Stimulated activated CD8-positive, alpha-beta memory T cell treated with anti-CD3 and anti-CD28 coated beads, Interleukin-15, amount 100 ng/mL, for 24 hours (primary cell): ENCODE measurements around the gene TMEM143.
"Not testable (repeated sequence)": the region's sequence is repeated elsewhere in the genome, so short reads cannot be mapped to it uniquely, and the experiment has no call there.

Experiments
- DNase-seq: peaks from one replicate; pipeline ENCODE4 v3.0.0-alpha.2; 2020; ENCODE audit warnings: low read depth

The TMEM143 gene

GRCh38 chr19:48296963-48297734, 66.6 kb downstream of the TMEM143 start:
- no peak for DNase-seq

GRCh38 chr19:48295458-48295857, 68.3 kb downstream of the TMEM143 start:
- no peak for DNase-seq

DNA sequence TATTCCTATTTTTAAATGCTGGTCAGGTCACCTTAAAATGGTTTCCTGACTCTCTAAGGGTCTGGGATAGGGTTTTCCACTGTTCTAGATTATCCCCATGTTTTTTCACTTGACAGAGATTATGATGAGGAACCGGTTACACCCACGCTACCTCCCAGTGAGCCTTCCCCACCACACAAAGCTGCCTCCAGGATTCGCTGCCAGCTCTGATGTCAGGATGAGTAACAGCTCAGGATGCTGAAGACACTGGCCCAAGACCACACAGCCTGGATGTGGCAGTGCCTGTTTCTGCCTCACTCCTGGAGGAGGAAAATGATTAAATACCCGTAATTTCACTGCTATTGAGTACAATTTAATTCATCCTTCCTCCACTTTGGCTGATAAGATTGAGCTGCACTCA, 70.9 kb downstream of the TMEM143 start:
- DNase-seq: no peak

DNA sequence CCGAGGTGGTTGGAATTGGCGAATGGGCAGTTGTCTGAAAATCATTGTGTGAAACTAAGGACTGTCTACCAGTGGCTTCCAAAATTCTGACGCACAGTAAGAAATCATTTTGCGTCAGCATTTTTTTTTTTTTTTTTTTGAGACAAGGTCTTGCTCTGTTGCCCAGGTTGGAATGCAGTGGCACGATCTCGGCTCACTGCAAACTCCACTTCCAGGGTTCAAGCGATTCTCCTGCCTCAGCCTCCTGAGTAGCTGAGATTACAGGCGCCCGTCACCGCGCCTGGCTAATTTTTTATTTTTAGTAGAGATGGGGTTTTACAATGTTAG, 72.3 kb downstream of the TMEM143 start:
- DNase-seq: not testable (repeated sequence)

DNA sequence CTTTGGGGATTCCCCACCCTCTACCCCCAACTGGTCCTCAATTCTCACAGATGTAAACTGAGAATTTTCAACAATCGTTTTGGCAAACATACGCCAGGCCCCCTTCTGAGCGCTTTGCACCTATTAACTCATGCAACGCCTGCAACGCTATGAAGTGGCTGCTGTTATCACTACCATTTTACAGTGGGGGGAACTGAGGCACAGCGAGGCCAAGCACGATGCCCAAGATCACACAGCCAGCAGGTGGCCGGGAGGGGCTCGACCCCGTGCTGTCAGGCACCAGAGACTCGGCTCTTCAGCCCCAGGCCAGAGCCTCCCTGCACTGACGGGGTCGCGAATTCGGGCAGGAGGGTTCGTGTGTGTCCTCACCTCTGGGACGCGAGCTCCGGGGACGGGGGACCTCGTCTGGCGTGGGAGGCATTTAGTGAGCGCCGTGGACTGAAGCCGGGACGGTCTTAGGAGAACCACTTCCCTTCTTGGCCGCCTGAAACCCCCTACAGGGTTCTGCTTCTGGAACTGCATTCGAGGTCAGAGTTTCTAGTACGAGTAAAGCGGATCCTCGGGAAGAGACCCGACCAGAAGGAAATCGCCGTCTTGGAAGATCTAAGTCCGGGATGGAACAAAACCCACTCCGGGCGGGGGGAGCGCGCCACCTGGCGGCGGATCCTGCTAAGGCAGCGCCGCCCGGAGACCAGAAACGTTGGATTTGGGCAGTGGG, 72.8 kb downstream of the TMEM143 start:
- peak; percentile 56 for DNase-seq

DNA sequence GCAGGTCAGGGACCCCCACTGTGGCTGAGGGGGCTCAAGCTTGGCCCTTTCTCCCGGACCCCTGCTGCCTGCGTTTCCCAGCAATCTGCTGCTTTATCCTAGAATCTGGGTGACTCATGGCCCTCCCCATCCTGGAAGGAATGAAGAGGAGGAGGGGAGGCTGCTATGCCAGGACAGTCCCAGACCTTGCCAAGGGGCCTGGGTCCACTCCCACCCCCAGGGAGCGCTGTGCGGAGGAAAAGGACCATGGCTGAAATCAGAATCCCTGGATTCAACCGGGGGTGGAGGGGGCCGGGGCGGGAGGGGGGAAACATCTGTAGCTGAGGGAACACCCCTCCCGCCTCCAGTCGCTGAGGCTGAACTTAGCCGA, 73.4 kb downstream of the TMEM143 start:
- DNase-seq: no peak

DNA sequence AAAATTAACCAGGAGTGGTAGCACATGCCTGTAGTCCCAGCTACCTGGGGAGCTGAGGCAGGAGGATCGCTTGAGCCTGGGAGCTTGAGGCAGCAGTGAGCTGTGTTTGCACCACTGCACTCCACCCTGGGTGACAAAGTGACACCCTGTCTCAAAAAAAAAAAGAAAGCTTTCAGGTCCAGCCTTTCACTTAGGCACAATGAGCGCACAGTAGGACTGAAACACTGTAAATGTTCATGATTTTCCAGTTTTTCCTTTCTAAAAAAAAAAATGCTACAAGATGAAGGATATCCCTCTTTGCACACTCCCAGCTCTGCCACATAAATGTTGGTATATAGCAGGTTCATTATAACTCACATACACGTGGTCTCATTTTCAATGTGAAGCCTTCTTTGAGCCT, 76.0 kb downstream of the TMEM143 start:
- no peak for DNase-seq

DNA sequence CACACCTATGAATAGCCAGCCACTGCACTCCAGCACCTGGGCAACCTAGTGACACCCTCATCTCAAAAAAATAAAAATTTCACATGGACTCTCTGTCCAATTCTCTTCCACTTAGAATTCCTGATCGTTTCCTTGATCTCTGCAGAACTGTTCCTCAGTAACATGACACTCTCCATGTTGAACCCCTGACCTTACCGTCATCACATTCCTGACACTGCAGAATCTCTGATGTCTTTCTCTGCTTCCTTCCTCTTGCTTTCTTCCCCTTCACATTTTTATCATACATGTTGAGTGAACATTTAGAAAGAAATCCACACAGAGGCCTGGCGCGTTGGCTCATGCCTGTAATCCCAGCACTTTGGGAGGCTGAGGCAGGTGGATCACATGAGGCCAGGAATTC, 78.8 kb downstream of the TMEM143 start:
- DNase-seq: no peak

DNA sequence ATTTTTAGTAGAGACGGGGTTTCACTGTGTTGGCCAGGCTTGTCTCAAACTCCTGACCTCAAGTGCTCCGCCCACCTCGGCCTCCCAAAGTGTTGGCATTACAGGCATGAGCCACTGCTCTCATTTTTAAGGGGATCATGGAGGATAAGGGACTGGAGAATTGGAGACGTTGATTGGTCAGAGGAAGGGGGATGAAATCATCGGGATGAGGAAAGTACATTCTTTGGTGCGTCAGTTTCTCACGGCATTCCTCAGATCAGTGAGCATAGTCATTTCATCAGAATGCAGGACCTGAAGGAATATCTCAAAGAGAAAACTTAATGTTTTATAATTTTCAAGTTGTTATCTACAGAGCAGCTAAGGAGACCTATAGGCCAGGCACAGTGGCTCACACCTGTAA, 79.8 kb downstream of the TMEM143 start:
- no peak for DNase-seq
